Keratinocyte (primary cell): Measurements from ENCODE around the gene LRP1B. TPM values are rescaled to one million over a fixed set of nuclear protein-coding genes. Genes with fewer than 3 reads are reported as not detected.

ENCODE experiments used
- DNase-seq: peaks from one replicate; pipeline ENCODE4 v3.0.0-alpha.2; 2011; ENCODE audit warnings: low read depth, missing footprints, low spot score
- FAIRE-seq: peaks from 2 replicates; lab custom pipeline; 2011; peaks lifted over from hg19 to GRCh38; lab: Jason Lieb, UNC
- H2AFZ ChIP-seq: 2 replicates; pipeline ENCODE4 v1.6.0; 2012; ENCODE audit warnings: low read length, control low read depth, inconsistent platforms; ENCODE audit not compliant: control insufficient read depth
- H3K27ac ChIP-seq: 2 replicates; pipeline ENCODE4 v1.5.1; 2011; ENCODE audit warnings: low read length; ENCODE audit not compliant: control insufficient read depth, insufficient read depth
- H3K27me3 ChIP-seq: 3 replicates; pipeline ENCODE4 v1.6.0; 2011; ENCODE audit warnings: low read length; ENCODE audit not compliant: control insufficient read depth, insufficient read depth; ENCODE audit errors: extremely low read depth
- H3K36me3 ChIP-seq, 2 experiments: 2 replicates in 1 of 2; 3 replicates in 1 of 2; pipeline ENCODE4 v1.5.1; 2011; ENCODE audit warnings: low read length in 2 of 2, mild to moderate bottlenecking in 1 of 2; ENCODE audit not compliant: control insufficient read depth in 2 of 2, insufficient read depth in 2 of 2; ENCODE audit errors: extremely low read depth in 1 of 2
- H3K4me1 ChIP-seq: 3 replicates; pipeline ENCODE4 v1.5.1; 2011; ENCODE audit warnings: low read length; ENCODE audit not compliant: control insufficient read depth, insufficient read depth; ENCODE audit errors: extremely low read depth
- H3K4me2 ChIP-seq: 3 replicates; pipeline ENCODE4 v1.6.0; 2011; ENCODE audit warnings: low read depth, low read length; ENCODE audit not compliant: control insufficient read depth, insufficient read depth; ENCODE audit errors: extremely low read depth
- H3K4me3 ChIP-seq, 3 experiments: fragments of 200-600 bp in 1 of 3; sonication (generic) in 1 of 3; 2 replicates in 2 of 3; 3 replicates in 1 of 3; pipeline ENCODE4 v1.5.1; 2011 to 2016; ENCODE audit warnings: low read length in 3 of 3, mild to moderate bottlenecking in 3 of 3, control low read depth in 2 of 3, inconsistent platforms in 1 of 3, low read depth in 1 of 3, mixed read lengths in 1 of 3, mixed run types in 1 of 3, moderate library complexity in 1 of 3; ENCODE audit not compliant: control insufficient read depth in 2 of 3, insufficient read depth in 2 of 3; ENCODE audit errors: extremely low read depth in 1 of 3
- H3K79me2 ChIP-seq: 2 replicates; pipeline ENCODE4 v1.6.0; 2012; ENCODE audit warnings: low read length; ENCODE audit not compliant: control insufficient read depth, insufficient read depth
- H3K9ac ChIP-seq: 3 replicates; pipeline ENCODE4 v1.6.0; 2011; ENCODE audit warnings: low read length; ENCODE audit not compliant: control insufficient read depth, insufficient read depth; ENCODE audit errors: extremely low read depth
- H3K9me1 ChIP-seq: 3 replicates; pipeline ENCODE4 v1.6.0; 2011; ENCODE audit warnings: low read length; ENCODE audit not compliant: control insufficient read depth, insufficient read depth; ENCODE audit errors: extremely low read depth
- H3K9me3 ChIP-seq: 2 replicates; pipeline ENCODE4 v1.5.1; 2012; ENCODE audit warnings: low read depth, low read length; ENCODE audit not compliant: control insufficient read depth
- H4K20me1 ChIP-seq: 3 replicates; pipeline ENCODE4 v1.6.0; 2011; ENCODE audit warnings: low read length; ENCODE audit not compliant: control insufficient read depth, insufficient read depth; ENCODE audit errors: extremely low read depth
- CTCF ChIP-seq, 3 experiments: IDR thresholded peaks in 1 of 3; conservative IDR thresholded peaks in 1 of 3; optimal IDR thresholded peaks in 1 of 3; 2 replicates in 2 of 3; 3 replicates in 1 of 3; pipeline versions ENCODE3 to v1.5.1; 2011; ENCODE audit warnings: low read length in 3 of 3, mild to moderate bottlenecking in 3 of 3, moderate library complexity in 2 of 3, control low read depth in 1 of 3, inconsistent platforms in 1 of 3; ENCODE audit not compliant: insufficient read depth in 2 of 3; ENCODE audit errors: extremely low read depth in 1 of 3
- EZH2 ChIP-seq: IDR thresholded peaks from one replicate; pipeline ENCODE4 v1.6.1; 2012; ENCODE audit warnings: inconsistent platforms, mild to moderate bottlenecking, low read length, moderate library complexity
- dilution Hi-C: fragments of 300-500 bp; cut with MboI; formaldehyde crosslinking; loops from one replicate; pipeline ENCODE4 v1.7.0; 2020; ENCODE audit warnings: low sequenced_read_pairs; ENCODE audit not compliant: extremely low pct_ligation_motif_present
- polyA plus RNA-seq, 5 experiments: library from polyadenylated mRNA; depleted of rRNA in 3 of 5; stranded (reverse) in 3 of 5; stranded (forward) in 1 of 5; unstranded in 1 of 5; fragments of >200 nt; gene quantifications; 1 replicate in 1 of 5; 2 replicates in 3 of 5; 3 replicates in 1 of 5; pipeline versions ENCODE4 v1.2.1 to v1.2.3, GENCODE V29; 2011 to 2012; ENCODE audit warnings: missing spikeins in 2 of 5, low read depth in 1 of 5, low replicate concordance in 1 of 5

The LRP1B gene
- polyA plus RNA-seq, 1 donor (not counting 4 experiments of a cell fraction or from before 2014, with no cell fraction given): not detected

- Histone ChIP-seq H3K4me3 (no peak overlapping the region), H3K36me3 (no peaks in the 10 kb centered on the region), H2AFZ (no peak overlapping the region), H3K27me3 (no peaks in the 10 kb centered on the region), H3K4me2 (no peak overlapping the region), H4K20me1 (no peaks in the 10 kb centered on the region), H3K9ac (no peak overlapping the region), H3K9me1 (no peaks in the 10 kb centered on the region), H3K4me1 (no peaks in the 10 kb centered on the region), H3K27ac (no peak overlapping the region), H3K9me3 (no peaks in the 10 kb centered on the region), H3K79me2 (no peaks in the 10 kb centered on the region)
- DNase-seq (no peak), FAIRE-seq (no peak)
- no peak for TF ChIP-seq EZH2
- dilution Hi-C loops: no loop called here
These were observed 859.5 kb downstream of the LRP1B start for GRCh38 chr2:141271346-141271745.

DNA sequence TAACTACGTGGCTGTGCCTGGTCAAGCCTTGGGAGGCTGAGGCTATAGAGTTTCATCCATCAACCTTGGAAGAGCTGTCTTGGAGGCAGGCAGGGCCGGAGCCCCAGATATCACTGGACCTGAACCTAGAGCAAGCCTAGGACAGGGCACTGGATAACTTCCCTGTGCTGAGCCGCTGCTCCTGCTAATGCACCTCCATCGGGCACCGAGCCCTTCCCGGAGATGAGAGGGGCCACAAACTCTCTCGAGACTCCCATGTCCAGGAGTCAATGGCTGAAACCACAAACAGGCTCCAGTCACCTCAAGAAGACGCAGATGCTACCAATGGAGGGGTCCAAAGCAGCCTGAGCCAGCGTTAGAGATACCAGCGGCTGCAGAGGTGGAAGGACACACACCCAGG lies 866.0 kb downstream of the LRP1B start:
- Histone ChIP-seq H3K27me3 (no peaks in the 10 kb centered on the region), H3K9me1 (no peaks in the 10 kb centered on the region), H3K9ac (no peak overlapping the region), H2AFZ (no peak overlapping the region), H3K27ac (no peak overlapping the region), H3K36me3 (no peaks in the 10 kb centered on the region), H3K4me3 (no peak overlapping the region), H3K4me2 (no peak overlapping the region), H3K4me1 (no peaks in the 10 kb centered on the region), H3K79me2 (no peaks in the 10 kb centered on the region), H4K20me1 (no peaks in the 10 kb centered on the region), H3K9me3 (no peaks in the 10 kb centered on the region)
- dilution Hi-C loops: no loop called here
- FAIRE-seq (no peak), DNase-seq (no peak)
- TF ChIP-seq EZH2: no peak
- no peak for TF ChIP-seq CTCF (optimal IDR thresholded peaks at IDR 0.05 in 1 of 3, IDR thresholded peaks at IDR 0.05 in 1 of 3, conservative IDR thresholded peaks at IDR 0.05 in 1 of 3; ENCODE audit: extremely low read depth in 1 of 3, insufficient read depth in 2 of 3, low read length in 3 of 3)

DNA sequence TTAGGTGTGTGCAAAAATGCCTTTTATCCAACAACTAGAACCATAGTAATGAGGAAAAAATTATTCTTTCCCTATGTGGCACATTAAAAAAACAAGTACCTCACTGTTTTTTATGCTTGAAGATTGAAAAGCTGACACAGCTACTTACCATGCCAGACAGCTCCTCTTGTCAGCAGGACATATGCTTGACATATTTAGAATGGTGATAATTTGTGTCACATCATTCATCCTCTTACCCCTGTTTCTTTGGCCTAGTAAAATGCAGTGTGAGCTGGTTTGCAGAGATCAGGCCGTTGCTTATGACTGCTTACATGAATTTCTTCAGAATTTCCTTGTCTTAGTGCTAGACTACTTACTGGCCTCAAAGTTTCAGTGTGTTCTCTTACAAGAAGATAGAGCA lies 869.9 kb downstream of the LRP1B start:
- FAIRE-seq: no peak
- Histone ChIP-seq H3K79me2 (no peaks in the 10 kb centered on the region), H3K36me3 (no peaks in the 10 kb centered on the region), H3K9ac (no peak overlapping the region), H3K9me3 (no peaks in the 10 kb centered on the region), H3K4me2 (no peak overlapping the region), H3K27ac (no peak overlapping the region), H2AFZ (no peak overlapping the region), H3K4me3 (no peak overlapping the region), H3K4me1 (no peaks in the 10 kb centered on the region), H3K27me3 (no peaks in the 10 kb centered on the region), H3K9me1 (no peaks in the 10 kb centered on the region), H4K20me1 (no peaks in the 10 kb centered on the region)
- no peak for DNase-seq
- dilution Hi-C loops: no loop called here
- no peak for TF ChIP-seq CTCF (optimal IDR thresholded peaks at IDR 0.05 in 1 of 3, IDR thresholded peaks at IDR 0.05 in 1 of 3, conservative IDR thresholded peaks at IDR 0.05 in 1 of 3; ENCODE audit: extremely low read depth in 1 of 3, insufficient read depth in 2 of 3, low read length in 3 of 3)
- no peak for TF ChIP-seq EZH2
